Cerebellar nuclear complex (tissue), 1 donor: ENCODE results near the gene SLC8A2.

ENCODE experiments used
- DNase-seq, 2 experiments: peaks; one replicate each; lab custom pipeline; 2025; lab: John Stamatoyannopoulos, UW

Gene SLC8A2, protein sequence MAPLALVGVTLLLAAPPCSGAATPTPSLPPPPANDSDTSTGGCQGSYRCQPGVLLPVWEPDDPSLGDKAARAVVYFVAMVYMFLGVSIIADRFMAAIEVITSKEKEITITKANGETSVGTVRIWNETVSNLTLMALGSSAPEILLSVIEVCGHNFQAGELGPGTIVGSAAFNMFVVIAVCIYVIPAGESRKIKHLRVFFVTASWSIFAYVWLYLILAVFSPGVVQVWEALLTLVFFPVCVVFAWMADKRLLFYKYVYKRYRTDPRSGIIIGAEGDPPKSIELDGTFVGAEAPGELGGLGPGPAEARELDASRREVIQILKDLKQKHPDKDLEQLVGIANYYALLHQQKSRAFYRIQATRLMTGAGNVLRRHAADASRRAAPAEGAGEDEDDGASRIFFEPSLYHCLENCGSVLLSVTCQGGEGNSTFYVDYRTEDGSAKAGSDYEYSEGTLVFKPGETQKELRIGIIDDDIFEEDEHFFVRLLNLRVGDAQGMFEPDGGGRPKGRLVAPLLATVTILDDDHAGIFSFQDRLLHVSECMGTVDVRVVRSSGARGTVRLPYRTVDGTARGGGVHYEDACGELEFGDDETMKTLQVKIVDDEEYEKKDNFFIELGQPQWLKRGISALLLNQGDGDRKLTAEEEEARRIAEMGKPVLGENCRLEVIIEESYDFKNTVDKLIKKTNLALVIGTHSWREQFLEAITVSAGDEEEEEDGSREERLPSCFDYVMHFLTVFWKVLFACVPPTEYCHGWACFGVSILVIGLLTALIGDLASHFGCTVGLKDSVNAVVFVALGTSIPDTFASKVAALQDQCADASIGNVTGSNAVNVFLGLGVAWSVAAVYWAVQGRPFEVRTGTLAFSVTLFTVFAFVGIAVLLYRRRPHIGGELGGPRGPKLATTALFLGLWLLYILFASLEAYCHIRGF

DNA sequence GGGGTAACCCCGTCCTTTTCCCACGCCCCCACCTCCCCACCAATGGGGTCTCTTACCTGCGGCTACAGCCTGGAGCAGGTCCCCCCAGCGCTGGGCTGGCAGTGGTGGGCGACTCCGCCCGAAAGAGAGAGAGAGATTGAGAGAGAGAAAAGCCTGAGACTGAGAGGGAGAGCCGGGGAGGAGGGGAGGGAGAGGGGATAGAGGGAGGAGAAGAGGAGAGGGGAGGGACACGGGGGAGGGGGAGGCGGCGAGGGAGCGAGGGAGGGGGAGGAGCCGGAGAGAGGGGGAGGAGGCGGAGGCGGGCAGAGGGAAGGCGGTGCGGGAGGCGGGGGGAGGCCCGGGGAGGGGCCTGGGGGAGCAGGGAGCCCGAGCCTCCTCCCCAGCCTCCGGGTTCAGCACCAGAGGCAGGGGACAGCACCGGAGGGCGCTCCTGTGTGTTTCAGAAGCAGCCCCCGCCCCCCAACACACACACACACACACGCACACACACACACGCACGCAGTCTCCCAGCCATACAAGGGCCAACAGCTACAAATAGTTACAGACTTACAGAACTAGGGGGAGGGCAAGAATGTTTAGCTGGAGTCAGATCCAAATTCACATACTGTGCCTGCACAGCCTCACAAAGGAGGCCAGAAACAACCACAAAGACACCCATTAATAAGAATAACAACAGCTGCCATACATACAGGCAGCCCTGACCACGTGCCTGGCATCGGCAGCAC lies at the start of gene SLC8A2:
TSS of gene SLC8A2 (minus strand) at position 161 of the 725 bp plus-strand sequence. CDS start 5,490 bp downstream, outside the sequence.
- DNase-seq = peak in 1 of 2 experiments; percentile 56

DNA sequence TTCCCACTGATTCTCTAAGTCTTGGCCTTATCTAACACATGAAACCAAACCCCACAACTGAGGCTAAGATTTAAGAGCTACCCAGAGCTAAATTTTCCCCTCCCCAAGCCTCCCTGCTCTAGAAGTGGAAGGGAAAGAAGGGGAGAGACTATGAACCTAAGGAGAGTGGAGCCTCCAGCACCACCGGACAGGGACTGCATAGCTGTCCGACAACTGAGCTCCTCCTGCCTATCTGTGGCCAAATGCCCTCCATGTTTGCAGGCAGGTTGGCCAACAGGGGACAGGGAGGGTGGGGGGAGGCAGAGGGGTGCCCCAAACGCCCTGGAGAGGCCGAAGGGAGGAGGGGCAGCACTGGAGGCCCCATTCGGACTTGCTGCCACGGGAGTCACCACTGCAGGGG lies 49.1 kb upstream of the SLC8A2 start:
- DNase-seq = no peak

DNA sequence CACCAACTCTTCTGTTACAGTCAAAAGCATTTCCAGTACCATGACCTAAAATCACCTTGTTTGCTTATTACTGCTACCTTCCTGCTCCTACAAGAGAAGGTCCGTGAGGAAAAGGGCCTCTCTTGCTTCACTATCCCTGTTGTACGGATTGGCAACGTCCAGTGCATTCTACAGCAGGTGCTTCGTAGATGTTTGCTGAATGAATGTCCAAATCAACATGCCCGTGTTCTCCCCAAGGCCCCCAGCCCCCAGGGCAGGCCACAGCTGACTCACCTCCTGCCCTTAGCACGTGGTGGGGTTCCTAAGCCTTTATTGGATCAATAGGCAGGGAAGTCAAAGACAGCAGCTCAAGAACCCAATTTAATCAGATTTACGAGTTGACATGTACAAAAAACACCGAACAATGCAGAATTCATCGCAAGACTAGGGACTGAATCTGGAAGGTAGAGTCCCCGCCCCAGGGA lies 48.7 kb upstream of the SLC8A2 start:
- DNase-seq = no peak

DNA sequence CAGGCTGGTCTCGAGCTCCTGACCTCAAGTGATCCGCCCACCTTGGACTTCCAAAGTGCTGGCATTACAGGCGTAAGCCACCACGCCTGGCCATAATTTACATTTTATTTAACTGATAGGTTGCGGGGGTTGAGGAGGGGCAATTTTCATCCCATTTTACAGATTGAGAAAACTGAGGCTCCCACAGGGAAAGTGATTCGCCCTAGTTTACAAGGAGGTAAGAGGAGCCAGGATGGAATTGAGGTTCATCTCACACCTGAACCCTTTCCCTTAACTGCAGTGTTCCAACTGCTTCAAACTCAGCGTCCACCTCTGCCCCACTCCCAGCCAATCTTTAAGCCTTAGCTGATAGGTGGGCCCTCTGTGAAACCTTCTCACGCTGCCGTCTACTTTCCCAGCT lies 47.2 kb upstream of the SLC8A2 start:
- no peak for DNase-seq

DNA sequence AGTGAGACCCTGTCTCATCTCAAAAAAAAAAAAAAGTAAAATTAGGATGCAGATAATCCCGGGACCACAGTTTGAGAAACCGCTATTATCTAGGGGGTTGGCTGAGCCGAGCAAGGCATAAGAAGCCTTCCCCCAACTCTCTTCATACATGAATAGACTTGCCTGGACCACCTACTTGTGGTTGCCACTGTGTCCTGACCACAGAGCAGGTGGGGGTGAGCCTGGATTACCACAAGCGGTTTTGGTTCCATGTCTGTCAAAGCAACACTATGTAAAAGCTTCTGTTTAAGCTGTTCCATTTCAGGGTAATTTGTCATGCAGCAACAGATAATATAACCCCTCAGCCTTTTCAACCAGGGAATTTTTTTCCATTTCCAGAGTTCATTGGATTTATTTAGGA lies 46.4 kb upstream of the SLC8A2 start:
- DNase-seq = no peak

DNA sequence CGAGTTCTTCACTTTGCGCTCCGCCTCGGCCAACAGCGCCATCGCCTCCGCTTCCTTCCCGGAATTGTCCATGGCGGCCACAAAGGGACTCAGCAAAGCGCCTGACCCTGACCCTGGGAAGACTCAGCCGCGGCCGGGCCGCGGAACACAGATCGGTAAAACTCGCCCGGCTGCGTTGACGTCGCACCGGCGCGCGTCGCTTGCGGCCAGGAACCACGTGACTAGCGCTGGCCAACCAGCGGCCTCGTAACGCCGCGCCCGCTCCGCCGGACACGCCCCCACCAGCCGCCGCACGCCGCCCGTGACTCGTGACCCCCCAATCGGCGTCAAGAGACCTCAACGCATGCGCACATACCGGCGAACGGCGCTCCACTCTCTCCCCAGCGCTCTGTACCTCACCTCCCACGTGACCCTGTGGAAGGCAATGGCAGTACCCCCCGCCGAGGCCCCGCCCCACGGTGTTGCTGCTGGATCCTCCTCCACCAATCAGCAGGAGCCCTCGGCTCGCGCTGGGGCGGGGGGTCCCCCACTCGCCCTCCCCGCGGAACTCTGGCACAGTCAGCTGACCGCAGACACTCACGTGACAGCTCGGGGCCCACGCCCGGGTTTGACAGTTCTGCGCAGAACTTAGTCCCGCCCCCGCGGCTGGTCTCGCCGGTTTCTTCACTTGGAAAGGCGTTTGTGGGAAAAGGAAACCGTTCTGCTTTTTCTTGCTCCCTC lies 43.3 kb upstream of the SLC8A2 start, which contains the start of gene NAPA:
TSS of gene NAPA (minus strand) at position 195 of the 720 bp plus-strand sequence. CDS start at position 72, 123 bp downstream.
- peak; percentile 91 to 100 for DNase-seq

DNA sequence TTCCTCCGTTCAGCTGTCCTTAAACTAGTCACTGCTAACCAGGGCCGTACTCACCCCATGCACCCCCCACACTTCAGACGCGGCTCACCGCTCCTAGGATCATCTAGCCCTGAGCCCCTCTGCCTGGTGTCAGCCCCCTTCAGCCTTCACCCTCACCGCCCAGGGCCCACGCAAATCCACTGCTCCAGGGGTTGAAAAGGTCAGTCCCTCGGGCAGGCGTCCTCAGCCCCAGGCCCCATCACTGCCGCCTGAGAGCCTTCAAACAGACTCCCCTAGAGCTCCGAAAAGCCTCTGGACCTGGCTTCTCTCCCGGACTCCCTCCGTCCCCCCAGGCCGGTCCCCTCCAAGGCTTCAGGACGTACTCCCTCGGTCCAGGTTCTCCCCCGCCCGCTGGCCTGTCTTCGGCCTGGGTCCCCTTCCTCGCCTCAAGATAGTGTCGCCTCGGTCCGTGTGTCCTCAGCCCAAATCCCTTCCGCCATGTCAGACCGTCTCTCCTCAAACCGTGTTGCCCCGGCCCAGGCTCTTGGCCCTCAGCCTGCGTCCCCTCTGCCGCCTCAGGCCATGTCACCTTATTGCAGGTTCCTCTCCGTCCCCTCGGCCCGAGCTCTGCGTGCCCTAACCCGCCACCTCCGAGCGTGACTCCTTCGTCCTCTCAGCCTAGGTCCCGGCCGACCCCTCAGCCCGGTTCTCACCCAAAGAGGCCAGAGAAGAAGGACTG lies 42.6 kb upstream of the SLC8A2 start:
- no peak for DNase-seq

DNA sequence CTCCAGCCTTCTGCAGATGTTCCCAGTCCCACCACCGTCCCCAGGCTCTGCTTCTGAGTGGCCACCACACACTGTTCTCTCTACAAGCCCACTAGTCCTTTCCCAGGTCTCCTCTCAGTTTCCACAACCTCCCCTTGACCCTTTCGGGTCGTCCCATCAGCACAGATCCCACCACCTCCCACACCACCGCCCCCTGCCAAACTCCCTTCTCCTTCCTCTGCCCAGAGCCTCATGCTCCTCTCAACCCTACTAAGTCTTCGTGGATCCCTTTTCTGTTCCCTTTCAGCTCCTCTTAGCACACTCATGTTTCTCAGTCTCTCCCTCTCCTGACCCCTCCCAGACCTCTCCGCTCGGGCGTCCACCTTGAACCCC lies 41.2 kb upstream of the SLC8A2 start:
- no peak for DNase-seq

DNA sequence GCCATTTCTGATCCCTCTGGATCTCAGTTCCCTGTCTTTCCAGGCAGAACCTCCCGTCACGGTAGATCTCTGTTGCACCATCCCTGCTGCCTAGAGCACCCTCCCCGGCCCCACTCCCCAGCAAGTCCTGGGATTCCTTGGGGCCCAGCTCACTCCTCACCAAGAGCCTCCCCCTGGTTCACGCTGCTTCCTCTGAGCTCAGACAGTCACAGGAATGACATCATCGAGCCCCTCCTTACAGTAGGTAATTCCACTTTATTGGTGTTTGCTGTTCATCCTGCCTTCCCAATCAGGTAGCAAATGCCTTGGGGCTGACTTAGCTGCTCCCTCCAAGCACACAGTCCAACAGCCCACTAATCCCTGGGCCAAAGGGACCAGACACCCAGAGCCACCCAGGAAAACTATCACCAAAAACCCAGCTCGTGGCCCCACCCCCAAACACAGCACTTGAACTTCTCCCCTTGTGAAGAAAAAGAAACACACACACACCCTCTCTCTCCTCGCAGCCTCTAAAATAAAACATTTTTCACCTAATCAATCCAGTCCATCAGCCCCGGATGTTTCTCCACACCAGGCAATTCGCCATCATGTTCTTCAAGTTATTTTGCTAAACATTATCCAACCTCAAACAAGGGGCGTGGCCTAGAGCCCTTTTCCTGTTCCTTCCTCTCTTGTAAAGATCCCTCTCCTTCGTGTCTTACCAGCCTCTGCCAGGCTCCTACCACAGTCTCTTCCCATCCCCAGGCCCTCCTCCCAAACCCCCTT lies 40.7 kb upstream of the SLC8A2 start:
- DNase-seq = no peak

DNA sequence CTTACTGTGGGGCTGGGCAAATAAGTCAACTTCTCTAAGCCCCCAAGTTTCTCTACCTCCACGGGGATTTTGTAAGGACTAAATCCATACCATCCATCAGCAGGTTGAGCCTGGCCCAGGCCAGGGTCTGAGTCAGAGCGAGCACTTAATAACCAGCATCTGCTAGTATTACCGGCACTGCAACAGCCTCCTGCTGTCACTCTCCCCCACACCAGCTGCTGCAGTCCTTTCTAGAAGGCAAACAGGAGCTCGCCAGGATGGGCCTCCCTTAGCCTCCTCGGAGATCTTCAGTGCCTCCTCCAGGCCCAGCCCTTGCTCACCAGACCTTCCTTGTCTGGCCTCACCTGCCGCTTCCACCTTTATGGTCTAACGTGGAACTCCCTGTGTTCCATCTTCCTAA lies 40.0 kb upstream of the SLC8A2 start:
- DNase-seq = no peak

DNA sequence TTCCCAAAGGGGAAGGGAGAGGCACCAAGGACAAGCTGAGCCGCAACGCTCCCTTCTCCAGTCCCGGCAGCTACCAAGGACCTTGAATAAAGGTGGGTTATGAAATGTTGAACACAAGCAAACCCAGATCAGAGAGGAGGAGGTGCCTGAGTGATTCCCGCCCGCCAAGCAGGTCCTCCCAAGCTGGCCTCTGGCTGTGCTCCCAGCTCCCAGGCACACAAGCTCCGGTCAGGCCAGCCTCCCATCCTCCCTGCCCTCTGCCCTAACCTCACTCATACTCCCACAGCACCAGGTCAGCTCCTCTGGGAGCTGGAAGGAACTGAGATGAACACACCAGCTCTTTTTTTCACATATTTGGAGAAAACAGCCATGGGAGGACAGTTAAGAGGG lies 39.4 kb upstream of the SLC8A2 start:
- no peak for DNase-seq

DNA sequence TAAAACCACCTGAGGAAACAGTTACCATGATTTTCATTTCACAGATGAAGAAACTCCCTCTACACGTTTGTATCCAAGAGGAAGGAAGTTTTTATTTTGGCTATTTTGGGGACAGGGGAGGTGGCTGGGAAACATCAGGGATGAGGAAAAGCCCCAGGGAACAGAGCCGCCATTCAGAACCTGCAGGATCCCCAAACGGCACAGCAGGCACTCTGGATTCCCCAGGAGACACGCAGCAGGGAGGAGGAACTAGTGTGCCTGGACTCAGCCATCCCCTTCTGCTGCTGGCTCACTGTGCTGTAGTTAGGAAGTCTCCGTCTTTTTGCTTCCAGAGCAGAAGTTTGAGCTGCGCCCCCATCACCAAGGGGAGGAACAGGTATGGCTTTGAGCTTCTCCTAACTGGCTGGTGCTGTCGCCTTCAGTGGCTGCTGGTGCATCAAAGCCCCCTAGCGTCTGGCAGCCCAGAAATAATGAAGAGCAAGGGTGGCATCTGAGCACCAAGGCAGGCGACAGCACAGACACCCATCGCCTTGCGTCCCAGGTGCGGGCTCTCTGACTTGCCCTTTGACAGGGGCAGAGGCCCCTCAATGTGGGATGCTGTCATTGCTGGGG lies 38.9 kb upstream of the SLC8A2 start:
- no peak for DNase-seq

DNA sequence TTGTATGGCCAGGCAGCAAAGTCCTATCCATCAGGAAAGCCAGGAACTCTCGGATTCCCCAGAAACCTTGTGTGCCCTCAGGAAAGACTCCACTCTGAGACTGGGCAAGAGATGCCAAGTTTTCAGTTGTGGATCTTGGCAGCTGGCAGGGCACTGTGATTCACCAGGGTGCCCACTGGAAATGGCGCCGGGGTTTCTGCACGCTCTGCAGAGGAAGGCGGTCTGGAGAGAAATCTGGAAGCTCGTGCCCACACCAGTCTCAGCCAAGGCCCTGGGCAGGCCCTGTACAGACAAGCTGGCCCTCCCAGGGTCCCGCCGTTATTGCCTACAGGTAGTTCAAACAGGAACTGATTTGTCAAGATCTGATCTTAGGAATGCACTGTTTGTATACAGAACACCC lies 38.3 kb upstream of the SLC8A2 start:
- DNase-seq = no peak

DNA sequence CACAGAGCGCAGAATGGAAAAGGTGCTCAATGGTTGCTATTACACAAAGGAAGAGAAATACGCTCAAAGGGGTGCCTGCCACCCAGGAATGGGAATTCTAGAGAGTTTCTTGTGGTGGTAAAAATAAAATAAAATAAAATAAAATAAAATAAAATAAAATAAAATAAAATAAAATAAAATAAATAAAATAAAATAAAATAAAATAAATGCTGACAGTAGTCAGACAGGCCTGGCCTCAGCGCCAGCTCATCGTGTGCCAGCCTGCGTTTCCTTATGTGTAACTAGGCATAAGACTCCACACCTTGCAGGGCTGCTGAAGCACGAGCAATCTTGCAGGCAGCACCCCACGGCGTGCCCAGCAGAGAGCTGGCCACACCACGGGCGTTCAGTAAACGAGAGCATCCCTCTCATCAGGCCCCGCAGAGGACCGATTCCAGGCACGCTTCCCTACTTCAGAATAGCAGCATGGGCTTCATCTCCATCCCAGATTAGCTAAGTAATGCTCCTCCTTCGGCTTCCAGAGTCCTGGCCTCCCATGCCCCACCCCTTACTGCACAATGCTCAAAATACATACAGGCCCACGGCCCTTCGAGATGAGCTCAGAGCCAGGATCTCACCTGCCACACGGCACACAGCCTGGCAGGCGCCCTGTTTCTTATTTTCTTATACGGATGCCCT lies 37.6 kb upstream of the SLC8A2 start:
- DNase-seq = no peak

DNA sequence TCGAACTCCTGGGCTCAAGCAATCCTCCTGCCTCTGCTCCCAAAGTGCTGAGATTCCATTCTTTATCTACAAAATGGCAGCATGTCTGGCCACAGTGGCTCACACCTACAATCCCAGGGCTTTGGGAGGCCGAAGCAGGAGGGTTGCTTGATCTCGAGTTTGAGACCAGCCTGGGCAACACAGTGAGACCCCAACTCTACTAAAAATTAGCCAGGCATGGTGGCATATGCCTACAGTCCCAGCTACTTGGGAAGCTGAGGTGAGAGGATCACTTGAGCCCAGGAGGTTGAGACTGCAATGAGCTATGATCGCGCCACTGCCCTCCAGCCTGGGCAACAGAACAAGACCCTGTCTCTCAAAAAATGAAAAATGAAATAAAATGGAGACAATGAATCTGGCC lies 37.0 kb upstream of the SLC8A2 start:
- no peak for DNase-seq

DNA sequence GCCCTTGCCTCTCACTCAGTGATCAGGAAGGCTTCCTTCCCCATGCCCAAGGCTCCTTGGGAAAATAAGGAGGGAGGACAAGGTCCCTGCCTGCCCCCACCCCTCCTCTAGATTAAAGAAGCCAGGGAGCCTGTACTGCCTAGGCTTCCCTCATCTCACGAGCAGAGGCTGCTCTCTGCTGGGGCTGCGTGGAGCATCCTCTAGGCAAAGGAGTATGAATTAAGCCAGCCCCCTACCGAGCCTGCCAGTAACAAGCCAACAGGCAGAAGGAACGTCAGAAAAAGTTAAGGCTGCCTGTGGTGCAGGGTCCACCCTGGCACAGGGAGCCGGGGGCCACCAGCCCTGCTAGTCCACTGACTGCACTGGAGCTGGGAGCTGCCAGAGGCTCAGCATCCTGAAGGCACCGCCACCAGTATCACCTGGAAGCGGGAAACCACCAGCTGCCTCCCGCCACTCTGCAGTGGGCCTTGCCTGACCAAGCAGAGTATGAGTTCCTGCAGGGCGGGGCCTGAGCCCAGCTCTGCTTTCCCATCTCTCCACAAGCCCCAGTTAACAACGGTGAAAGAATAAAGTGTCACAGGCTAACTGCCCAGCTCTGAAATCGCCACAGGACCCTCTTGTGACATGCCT lies 36.3 kb upstream of the SLC8A2 start:
- DNase-seq = peak in 1 of 2 experiments; percentile 72

DNA sequence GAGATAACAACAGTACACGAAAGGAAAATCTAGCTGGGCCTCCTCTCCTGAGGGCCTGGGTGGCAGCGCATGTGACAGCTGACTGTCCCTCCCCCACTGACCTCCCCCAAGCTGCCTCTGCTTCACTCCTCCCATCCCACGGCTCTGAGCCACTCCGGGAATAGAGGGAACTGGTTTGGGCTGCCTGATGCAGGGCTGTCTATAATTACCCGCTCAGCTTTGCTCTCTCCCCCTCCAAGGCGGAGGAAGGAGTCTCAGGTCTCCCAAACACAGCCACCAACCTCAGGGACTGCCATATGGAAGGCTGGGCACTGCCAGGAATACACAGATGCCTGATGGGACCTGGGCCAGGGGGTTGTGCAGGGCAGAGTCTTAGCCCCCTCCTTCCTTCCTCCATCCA lies 35.3 kb upstream of the SLC8A2 start:
- DNase-seq = peak; percentile 77 to 80

DNA sequence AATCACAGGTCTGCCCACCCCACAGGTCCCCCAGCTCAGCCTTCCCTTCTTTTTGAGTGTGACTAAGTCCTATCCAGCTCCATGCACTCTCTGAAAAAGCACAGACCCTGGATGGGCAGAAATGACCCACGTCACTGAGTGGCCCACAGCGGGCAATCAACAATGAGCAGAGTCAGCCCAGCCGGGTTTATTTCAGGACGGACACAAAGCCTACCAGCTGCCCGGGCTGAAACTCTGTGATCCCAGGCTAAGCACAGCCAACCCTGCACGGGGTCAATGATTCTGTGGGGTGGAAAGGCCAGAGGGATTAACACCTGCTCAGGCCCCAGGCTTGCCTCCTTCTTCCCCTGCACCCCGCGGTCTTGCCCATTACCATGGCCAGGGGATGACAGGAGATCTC lies 34.8 kb upstream of the SLC8A2 start:
- no peak for DNase-seq

DNA sequence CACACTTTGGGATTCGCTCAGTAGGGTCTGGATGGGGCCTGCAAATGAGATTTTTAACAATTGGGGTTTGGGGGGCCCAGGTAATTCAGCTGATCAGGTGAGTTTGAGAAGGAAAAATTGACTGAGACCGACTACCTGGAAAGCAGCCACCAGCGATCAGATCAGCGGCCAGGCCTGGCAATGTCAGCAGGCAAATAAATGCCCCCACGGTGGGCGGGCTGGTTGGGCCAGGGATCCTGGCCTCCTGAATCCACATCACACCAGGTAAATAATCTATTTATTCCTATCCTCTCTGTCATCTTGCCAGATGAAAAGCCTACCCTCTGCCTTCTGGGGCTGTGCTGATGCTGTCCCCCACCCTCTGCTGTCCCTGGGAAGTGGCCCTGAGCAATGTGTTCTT lies 33.8 kb upstream of the SLC8A2 start:
- DNase-seq = no peak
